Neural cell (in vitro differentiated cells): Measurements from ENCODE around the gene INTS11. TPM values are rescaled to one million over a fixed set of nuclear protein-coding genes. Genes with fewer than 3 reads are reported as not detected.

Experiments
- H2AFZ ChIP-seq: fragments of 200-600, 300-800 bp; sonication (generic), shearing (Covaris generic); 2 replicates; pipeline ENCODE4 v1.6.0; 2014; ENCODE audit warnings: low read depth, mild to moderate bottlenecking, antibody characterized with exemption, low read length, moderate library complexity
- H3F3A ChIP-seq: fragments of 200-600 bp; shearing (Covaris generic); 2 replicates; pipeline ENCODE4 v1.6.1; 2016; ENCODE audit warnings: mild to moderate bottlenecking, moderate library complexity, mixed read lengths, antibody characterized with exemption, low read length; ENCODE audit not compliant: insufficient read depth, poor library complexity, severe bottlenecking
- H3K27ac ChIP-seq: fragments of 200-600, 300-800 bp; sonication (generic), shearing (Covaris generic); 2 replicates; pipeline ENCODE4 v1.5.1; 2014; ENCODE audit warnings: mild to moderate bottlenecking, low read length, moderate library complexity
- H3K27me3 ChIP-seq: fragments of 300-800, 200-600 bp; sonication (generic), shearing (Covaris generic); 2 replicates; pipeline ENCODE4 v1.6.0; 2014; ENCODE audit warnings: mild to moderate bottlenecking, low read depth, low read length, moderate library complexity; ENCODE audit not compliant: insufficient read depth
- H3K36me3 ChIP-seq: fragments of 300-800, 200-600 bp; sonication (generic), shearing (Covaris generic); 2 replicates; pipeline ENCODE4 v1.5.1; 2014; ENCODE audit warnings: mild to moderate bottlenecking, antibody characterized with exemption, low read length, moderate library complexity; ENCODE audit not compliant: insufficient read depth
- H3K4me2 ChIP-seq: fragments of 300-800, 200-600 bp; sonication (generic), shearing (Covaris generic); 2 replicates; pipeline ENCODE4 v1.6.0; 2014; ENCODE audit warnings: mild to moderate bottlenecking, low read length
- H3K4me3 ChIP-seq: fragments of 300-800, 200-600 bp; sonication (generic), shearing (Covaris generic); 2 replicates; pipeline ENCODE4 v1.5.1; 2014; ENCODE audit warnings: mild to moderate bottlenecking, low read length, moderate library complexity
- H3K79me2 ChIP-seq: fragments of 200-600 bp; shearing (Covaris generic); replicated peaks from 2 replicates; pipeline ENCODE4 v1.6.0; 2014; ENCODE audit warnings: mild to moderate bottlenecking, low read length, moderate library complexity; ENCODE audit not compliant: insufficient read depth
- H3K9ac ChIP-seq: fragments of 300-800, 200-600 bp; sonication (generic), shearing (Covaris generic); 2 replicates; pipeline ENCODE4 v1.6.1; 2016; ENCODE audit warnings: mild to moderate bottlenecking, low read length, mixed read lengths
- H3K9me2 ChIP-seq: fragments of 200-600 bp; shearing (Covaris generic); 2 replicates; pipeline ENCODE4 v1.6.1; 2016; ENCODE audit warnings: mild to moderate bottlenecking, low read length, mixed read lengths; ENCODE audit not compliant: insufficient read depth
- H3K9me3 ChIP-seq: fragments of 200-600, 300-800 bp; sonication (generic), shearing (Covaris generic); 2 replicates; pipeline ENCODE4 v1.6.1; 2016; ENCODE audit warnings: mild to moderate bottlenecking, mixed run types, low read length, moderate library complexity, mixed read lengths
- H4K20me1 ChIP-seq: fragments of 200-600 bp; shearing (Covaris generic); 2 replicates; pipeline ENCODE4 v1.6.1; 2016; ENCODE audit warnings: mild to moderate bottlenecking, mixed run types; ENCODE audit not compliant: insufficient read depth
- EP300 ChIP-seq: fragments of 450-650 bp; conservative IDR thresholded peaks from 2 replicates; pipeline ENCODE4 v1.6.1; 2014; ENCODE audit warnings: antibody characterized with exemption, mild to moderate bottlenecking, moderate library complexity; ENCODE audit not compliant: poor library complexity, severe bottlenecking
- EZH2 ChIP-seq: fragments of 200-600, 300-800 bp; shearing (Covaris generic), sonication (generic); IDR thresholded peaks from 2 replicates; pipeline ENCODE4 v1.6.1; 2014; ENCODE audit warnings: antibody characterized with exemption, low read length, borderline replicate concordance, mild to moderate bottlenecking; ENCODE audit not compliant: insufficient read depth, poor library complexity, severe bottlenecking
- MXI1 ChIP-seq: fragments of 450-650 bp; conservative IDR thresholded peaks from 2 replicates; pipeline ENCODE4 v1.6.1; 2014; ENCODE audit warnings: antibody characterized with exemption, mild to moderate bottlenecking; ENCODE audit not compliant: poor library complexity, severe bottlenecking
- RAD21 ChIP-seq: fragments of 450-650 bp; conservative IDR thresholded peaks from 2 replicates; pipeline ENCODE4 v1.6.1; 2014; ENCODE audit warnings: antibody characterized with exemption, mild to moderate bottlenecking, moderate library complexity
- TAF1 ChIP-seq: IDR thresholded peaks from 2 replicates; pipeline ENCODE4 v1.6.1; 2012; ENCODE audit warnings: low read depth
- polyA plus RNA-seq: library from polyadenylated mRNA; depleted of rRNA; stranded (reverse); fragments of >200 nt; gene quantifications from 2 replicates; pipeline ENCODE4 v1.2.3, GENCODE V29; 2014
- TF ChIP-seq, protein P1 (sequence below): fragments of 450-650 bp; IDR thresholded peaks from 2 replicates; pipeline ENCODE4 v1.5.1; 2014; ENCODE audit warnings: antibody characterized with exemption, mild to moderate bottlenecking, moderate library complexity; ENCODE audit not compliant: poor library complexity, severe bottlenecking
- TF ChIP-seq, protein P2 (sequence below): IDR thresholded peaks from 2 replicates; pipeline ENCODE4 v1.6.1; 2012; ENCODE audit warnings: borderline replicate concordance

INTS11 gene
- polyA plus RNA-seq, 1 donor from 2014 or later: 131 TPM

DNA sequence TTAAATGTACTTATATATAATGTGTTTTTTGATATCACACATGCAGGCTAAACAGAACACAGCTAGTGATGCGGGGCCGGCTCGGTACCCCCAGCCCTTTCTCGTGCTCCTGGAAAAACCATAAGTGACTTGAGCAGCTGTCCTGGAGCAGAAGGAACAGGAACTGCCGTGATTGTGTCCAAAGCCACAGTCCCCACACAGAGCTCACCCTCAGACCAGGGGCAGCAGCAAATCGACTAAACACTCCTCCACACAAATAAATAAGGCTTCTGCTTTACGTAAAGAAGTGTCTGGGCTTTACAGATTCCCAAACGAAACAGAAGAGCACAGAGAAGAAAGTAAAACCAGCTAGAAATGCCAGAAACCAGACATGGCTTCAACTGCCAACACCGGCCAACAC lies 60.4 kb downstream of the INTS11 start:
- Histone ChIP-seq H3K9me2 (no peaks in the 10 kb centered on the region), H2AFZ (no peak overlapping the region), H3K79me2 (peaks cover 2% of the 10 kb centered on the region), H3F3A (no peaks in the 10 kb centered on the region), H3K9me3 (no peaks in the 10 kb centered on the region), H3K36me3 (no peaks in the 10 kb centered on the region), H3K9ac (no peak overlapping the region), H3K27me3 (no peaks in the 10 kb centered on the region), H3K4me2 (no peak overlapping the region), H3K4me3 (no peak overlapping the region), H4K20me1 (no peaks in the 10 kb centered on the region), H3K27ac (no peak overlapping the region)
- TF ChIP-seq RAD21: no peak
- TF ChIP-seq, protein P1, sequence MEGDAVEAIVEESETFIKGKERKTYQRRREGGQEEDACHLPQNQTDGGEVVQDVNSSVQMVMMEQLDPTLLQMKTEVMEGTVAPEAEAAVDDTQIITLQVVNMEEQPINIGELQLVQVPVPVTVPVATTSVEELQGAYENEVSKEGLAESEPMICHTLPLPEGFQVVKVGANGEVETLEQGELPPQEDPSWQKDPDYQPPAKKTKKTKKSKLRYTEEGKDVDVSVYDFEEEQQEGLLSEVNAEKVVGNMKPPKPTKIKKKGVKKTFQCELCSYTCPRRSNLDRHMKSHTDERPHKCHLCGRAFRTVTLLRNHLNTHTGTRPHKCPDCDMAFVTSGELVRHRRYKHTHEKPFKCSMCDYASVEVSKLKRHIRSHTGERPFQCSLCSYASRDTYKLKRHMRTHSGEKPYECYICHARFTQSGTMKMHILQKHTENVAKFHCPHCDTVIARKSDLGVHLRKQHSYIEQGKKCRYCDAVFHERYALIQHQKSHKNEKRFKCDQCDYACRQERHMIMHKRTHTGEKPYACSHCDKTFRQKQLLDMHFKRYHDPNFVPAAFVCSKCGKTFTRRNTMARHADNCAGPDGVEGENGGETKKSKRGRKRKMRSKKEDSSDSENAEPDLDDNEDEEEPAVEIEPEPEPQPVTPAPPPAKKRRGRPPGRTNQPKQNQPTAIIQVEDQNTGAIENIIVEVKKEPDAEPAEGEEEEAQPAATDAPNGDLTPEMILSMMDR: no peak
- TF ChIP-seq, protein P2, sequence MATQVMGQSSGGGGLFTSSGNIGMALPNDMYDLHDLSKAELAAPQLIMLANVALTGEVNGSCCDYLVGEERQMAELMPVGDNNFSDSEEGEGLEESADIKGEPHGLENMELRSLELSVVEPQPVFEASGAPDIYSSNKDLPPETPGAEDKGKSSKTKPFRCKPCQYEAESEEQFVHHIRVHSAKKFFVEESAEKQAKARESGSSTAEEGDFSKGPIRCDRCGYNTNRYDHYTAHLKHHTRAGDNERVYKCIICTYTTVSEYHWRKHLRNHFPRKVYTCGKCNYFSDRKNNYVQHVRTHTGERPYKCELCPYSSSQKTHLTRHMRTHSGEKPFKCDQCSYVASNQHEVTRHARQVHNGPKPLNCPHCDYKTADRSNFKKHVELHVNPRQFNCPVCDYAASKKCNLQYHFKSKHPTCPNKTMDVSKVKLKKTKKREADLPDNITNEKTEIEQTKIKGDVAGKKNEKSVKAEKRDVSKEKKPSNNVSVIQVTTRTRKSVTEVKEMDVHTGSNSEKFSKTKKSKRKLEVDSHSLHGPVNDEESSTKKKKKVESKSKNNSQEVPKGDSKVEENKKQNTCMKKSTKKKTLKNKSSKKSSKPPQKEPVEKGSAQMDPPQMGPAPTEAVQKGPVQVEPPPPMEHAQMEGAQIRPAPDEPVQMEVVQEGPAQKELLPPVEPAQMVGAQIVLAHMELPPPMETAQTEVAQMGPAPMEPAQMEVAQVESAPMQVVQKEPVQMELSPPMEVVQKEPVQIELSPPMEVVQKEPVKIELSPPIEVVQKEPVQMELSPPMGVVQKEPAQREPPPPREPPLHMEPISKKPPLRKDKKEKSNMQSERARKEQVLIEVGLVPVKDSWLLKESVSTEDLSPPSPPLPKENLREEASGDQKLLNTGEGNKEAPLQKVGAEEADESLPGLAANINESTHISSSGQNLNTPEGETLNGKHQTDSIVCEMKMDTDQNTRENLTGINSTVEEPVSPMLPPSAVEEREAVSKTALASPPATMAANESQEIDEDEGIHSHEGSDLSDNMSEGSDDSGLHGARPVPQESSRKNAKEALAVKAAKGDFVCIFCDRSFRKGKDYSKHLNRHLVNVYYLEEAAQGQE: no peak
- TF ChIP-seq MXI1: no peak

DNA sequence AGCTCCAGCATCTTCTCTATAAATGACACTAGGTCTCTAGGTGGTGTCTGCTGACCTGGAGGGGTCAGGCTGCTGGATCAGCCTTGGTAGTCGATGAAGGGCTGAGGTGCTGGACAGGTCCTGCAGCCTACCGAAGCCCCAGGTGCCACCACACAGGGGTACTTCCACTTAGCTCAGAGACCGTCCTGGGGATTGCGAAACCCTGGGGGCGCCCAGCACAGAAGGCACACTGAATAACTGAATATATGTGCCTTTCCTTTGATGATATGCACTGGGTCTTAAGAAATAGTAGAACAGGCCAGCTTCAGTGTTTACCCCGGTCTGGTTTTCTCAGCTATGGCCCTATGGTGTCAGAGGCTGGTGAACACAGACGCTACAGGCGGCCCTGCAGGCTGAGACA lies 61.7 kb downstream of the INTS11 start:
- TF ChIP-seq EP300 (no peak), TAF1 (no peak), EZH2 (no peak)
- TF ChIP-seq, protein P2: no peak
- H3K9me2 ChIP-seq: no peaks in the 10 kb centered on the region
- no peak overlapping the region for H3K27ac ChIP-seq
- no peaks in the 10 kb centered on the region for H3K9me3 ChIP-seq
- H2AFZ ChIP-seq: no peak overlapping the region
- no peaks in the 10 kb centered on the region for H3K27me3 ChIP-seq
- no peak overlapping the region for H3K9ac ChIP-seq
- H3K36me3 ChIP-seq: no peaks in the 10 kb centered on the region
- H3K4me3 ChIP-seq: no peak overlapping the region
- peaks cover 2% of the 10 kb centered on the region for H3K79me2 ChIP-seq
- H3K4me2 ChIP-seq: no peak overlapping the region
- no peaks in the 10 kb centered on the region for H4K20me1 ChIP-seq
- no peaks in the 10 kb centered on the region for H3F3A ChIP-seq
